ENCODE data around the gene THADA. TPM values are rescaled to one million over a fixed set of nuclear protein-coding genes. Genes with fewer than 3 reads are reported as not detected.

The THADA gene
- total RNA-seq, 1 donor from 2014 or later, result 28.3 TPM

DNA sequence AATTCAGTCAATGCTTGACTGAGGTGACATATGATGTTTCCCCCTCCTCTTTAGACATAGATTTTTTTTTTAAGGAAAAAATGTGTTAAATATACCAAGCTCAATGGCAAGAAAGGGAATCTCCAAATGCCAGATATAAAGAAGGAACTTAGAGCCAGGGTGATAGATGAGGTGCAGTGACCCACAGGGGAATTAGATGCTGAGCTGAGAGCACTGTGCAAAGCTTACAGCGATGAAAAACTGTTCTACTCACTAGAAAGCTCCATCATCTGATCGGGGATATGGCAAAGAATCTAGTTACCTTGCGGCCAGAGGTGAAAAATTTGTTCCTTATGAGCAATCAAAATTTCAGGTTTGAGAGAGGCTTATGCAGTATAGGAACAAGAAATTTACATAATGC lies 218.5 kb downstream of the THADA start:
- peaks cover 18% of the 10 kb centered on the region for H3K9me3 Mint-ChIP-seq (ENCODE audit: unreplicated experiment)
- no peak overlapping the region for H3K4me3 Mint-ChIP-seq (ENCODE audit: unreplicated experiment)
- DNase-seq (ENCODE audit: extremely low spot score, unreplicated experiment), result no peak
- peaks cover 18% of the 10 kb centered on the region for H3K36me3 Mint-ChIP-seq (ENCODE audit: unreplicated experiment)
- H3K27ac Mint-ChIP-seq (ENCODE audit: unreplicated experiment), result no peak overlapping the region
- peaks cover 5% of the 10 kb centered on the region for H3K4me1 Mint-ChIP-seq (ENCODE audit: unreplicated experiment)
- H3K27me3 Mint-ChIP-seq (ENCODE audit: unreplicated experiment), result no peaks in the 10 kb centered on the region
- TF ChIP-seq, protein P1, sequence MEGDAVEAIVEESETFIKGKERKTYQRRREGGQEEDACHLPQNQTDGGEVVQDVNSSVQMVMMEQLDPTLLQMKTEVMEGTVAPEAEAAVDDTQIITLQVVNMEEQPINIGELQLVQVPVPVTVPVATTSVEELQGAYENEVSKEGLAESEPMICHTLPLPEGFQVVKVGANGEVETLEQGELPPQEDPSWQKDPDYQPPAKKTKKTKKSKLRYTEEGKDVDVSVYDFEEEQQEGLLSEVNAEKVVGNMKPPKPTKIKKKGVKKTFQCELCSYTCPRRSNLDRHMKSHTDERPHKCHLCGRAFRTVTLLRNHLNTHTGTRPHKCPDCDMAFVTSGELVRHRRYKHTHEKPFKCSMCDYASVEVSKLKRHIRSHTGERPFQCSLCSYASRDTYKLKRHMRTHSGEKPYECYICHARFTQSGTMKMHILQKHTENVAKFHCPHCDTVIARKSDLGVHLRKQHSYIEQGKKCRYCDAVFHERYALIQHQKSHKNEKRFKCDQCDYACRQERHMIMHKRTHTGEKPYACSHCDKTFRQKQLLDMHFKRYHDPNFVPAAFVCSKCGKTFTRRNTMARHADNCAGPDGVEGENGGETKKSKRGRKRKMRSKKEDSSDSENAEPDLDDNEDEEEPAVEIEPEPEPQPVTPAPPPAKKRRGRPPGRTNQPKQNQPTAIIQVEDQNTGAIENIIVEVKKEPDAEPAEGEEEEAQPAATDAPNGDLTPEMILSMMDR (IDR thresholded peaks at IDR 0.05), result no peak

DNA sequence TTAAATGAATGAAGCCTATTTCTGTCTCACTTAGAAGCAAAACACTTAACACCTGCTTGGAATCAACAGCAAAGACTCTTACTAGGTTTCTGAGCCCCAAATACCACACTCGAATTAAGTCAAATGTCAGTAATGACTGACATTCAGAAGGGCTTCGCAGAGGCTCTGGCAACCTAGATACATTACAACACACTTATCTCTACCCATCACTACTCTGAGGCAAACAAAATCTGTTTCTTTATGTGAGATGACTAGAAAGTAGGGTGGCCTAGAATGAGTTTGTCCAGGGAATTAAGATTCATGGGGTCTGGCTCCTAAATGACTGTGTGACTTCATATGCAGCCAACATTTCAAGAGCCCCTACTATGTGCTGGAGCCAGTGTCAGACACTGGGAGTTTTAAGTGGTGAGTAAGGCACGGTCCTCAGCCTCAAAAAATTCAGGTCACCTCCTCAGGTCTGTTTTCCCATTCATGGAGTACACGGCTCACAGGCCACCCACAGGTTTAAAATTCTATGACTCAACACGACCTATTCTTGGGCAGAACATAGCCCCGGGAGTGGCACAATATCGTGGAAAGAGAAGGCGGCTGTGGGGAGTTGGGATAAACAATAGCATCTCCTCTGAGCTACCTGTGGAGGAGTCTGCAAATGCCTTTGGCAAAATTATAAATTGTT lies 219.2 kb downstream of the THADA start:
- peaks cover 18% of the 10 kb centered on the region for H3K36me3 Mint-ChIP-seq (ENCODE audit: unreplicated experiment)
- H3K27ac Mint-ChIP-seq (ENCODE audit: unreplicated experiment), result no peak overlapping the region
- DNase-seq (ENCODE audit: extremely low spot score, unreplicated experiment), result no peak
- TF ChIP-seq, protein P1 (IDR thresholded peaks at IDR 0.05), result no peak
- H3K4me3 Mint-ChIP-seq (ENCODE audit: unreplicated experiment), result no peak overlapping the region
- peaks cover 18% of the 10 kb centered on the region for H3K9me3 Mint-ChIP-seq (ENCODE audit: unreplicated experiment)
- no peaks in the 10 kb centered on the region for H3K27me3 Mint-ChIP-seq (ENCODE audit: unreplicated experiment)
- peaks cover 12% of the 10 kb centered on the region for H3K4me1 Mint-ChIP-seq (ENCODE audit: unreplicated experiment)

DNA sequence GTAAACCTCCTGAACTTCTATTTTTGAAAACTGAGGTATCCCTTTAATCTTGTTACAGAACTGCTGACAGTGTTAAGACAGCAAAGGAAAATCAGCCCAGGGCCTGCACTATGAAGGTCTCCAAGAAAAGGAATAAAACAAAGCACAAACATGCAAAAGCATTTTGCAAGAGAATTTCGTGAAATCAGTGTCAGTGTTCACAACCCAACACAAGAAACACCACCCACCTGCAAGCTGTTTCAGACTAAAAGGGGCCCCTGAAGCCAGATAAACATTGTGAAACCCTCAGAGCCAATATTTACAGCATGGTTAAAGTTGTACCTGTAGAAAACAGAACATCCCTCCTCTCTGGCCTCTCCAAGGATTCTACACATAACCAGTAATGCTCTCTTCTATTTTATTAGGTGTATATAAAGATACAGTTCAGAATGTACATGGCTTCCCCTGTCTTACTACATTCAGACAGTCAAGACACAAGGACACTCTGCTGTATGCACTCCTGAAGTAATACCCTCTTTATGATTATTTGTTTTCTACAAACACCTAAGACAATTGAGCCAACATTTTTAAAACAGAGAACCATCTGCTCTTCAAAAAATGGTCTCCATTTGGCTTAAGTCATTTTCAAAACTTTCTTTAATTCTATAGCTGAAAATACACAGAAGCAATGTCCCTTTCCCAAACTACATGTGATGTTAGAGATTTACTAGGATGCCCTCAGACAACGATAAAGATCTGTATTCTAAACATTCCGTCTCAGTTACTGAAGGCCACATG lies 219.9 kb downstream of the THADA start:
- TF ChIP-seq, protein P1 (IDR thresholded peaks at IDR 0.05), result no peak
- Mint-ChIP-seq H3K9me3 (ENCODE audit: unreplicated experiment) (peaks cover 18% of the 10 kb centered on the region), H3K27me3 (ENCODE audit: unreplicated experiment) (no peaks in the 10 kb centered on the region), H3K4me3 (ENCODE audit: unreplicated experiment) (no peak overlapping the region), H3K4me1 (ENCODE audit: unreplicated experiment) (peaks cover 16% of the 10 kb centered on the region), H3K27ac (ENCODE audit: unreplicated experiment) (no peak overlapping the region), H3K36me3 (ENCODE audit: unreplicated experiment) (peaks cover 18% of the 10 kb centered on the region)
- DNase-seq (ENCODE audit: extremely low spot score, unreplicated experiment), result no peak

DNA sequence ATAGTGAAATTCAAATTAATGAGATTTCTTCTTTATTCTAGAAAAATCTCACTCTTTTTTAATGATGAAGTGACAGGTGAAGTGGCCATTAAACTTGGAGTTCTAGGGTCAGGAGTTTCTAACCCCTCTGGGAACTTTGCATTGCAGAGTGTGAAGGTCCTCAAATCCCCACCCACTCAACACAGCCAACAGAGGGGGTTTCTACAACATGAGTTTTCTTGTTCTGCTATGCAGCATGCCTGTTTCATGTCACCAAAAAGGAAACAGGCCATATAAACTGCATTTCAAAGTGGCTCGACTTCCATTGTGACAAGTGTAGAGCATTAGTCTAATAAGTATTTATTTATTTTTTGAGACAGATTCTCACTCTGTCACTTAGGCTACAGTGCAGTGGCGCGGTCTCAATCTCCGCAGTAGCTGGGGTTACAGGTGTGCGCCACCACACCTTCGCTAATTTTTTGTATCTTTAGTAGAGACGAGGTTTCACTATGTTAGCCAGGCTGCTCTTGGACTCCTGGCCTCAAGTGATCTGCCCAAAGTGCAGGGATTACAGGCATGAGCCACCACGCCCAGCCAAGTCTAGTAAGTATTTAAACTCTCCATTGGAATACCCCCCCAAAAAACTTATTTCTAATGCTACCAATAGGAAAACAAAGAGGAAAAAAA lies 223.3 kb downstream of the THADA start:
- Mint-ChIP-seq H3K4me3 (ENCODE audit: unreplicated experiment) (no peak overlapping the region), H3K27ac (ENCODE audit: unreplicated experiment) (no peak overlapping the region), H3K4me1 (ENCODE audit: unreplicated experiment) (peaks cover 21% of the 10 kb centered on the region)

More for the DNA sequence above, 223.3 kb downstream of the THADA start:
- Mint-ChIP-seq H3K36me3 (ENCODE audit: unreplicated experiment) (peaks cover 4% of the 10 kb centered on the region), H3K9me3 (ENCODE audit: unreplicated experiment) (peaks cover 2% of the 10 kb centered on the region), H3K27me3 (ENCODE audit: unreplicated experiment) (no peaks in the 10 kb centered on the region)
- no peak for DNase-seq (ENCODE audit: extremely low spot score, unreplicated experiment)
- TF ChIP-seq, protein P1 (IDR thresholded peaks at IDR 0.05), result no peak

Data from osteocyte (in vitro differentiated cells).